HepG2 (cell line): Measurements from ENCODE around the gene SPPL3.

Experiments
- ATF1 ChIP-seq: IDR thresholded peaks from 2 replicates; pipeline ENCODE4 v1.6.1; 2016; ENCODE audit warnings: mild to moderate bottlenecking, control low read depth
- BRCA1 ChIP-seq: sonication (generic); formaldehyde crosslinking; IDR thresholded peaks from 2 replicates; pipeline ENCODE4 v1.4.0; 2020; ENCODE audit warnings: missing genetic modification reagents
- CEBPB ChIP-seq: IDR thresholded peaks from 2 replicates; pipeline ENCODE4 v1.6.1; 2011; ENCODE audit warnings: low read depth, low read length, improper control_type of control experiment, borderline replicate concordance
- CHD4 ChIP-seq: fragments of 200-600 bp; sonication (generic); IDR thresholded peaks from 2 replicates; pipeline ENCODE4 v1.7.0; 2017; ENCODE audit warnings: mild to moderate bottlenecking, low read length, borderline replicate concordance
- HOMEZ ChIP-seq: IDR thresholded peaks from 2 replicates; pipeline ENCODE4 v1.6.1; 2016; ENCODE audit warnings: low read depth
- MEIS2 ChIP-seq: sonication (generic); formaldehyde crosslinking; IDR thresholded peaks from 2 replicates; pipeline ENCODE4 v1.9.0; 2021; ENCODE audit warnings: mild to moderate bottlenecking, missing genetic modification reagents
- PRPF4 ChIP-seq: fragments of 200-400 bp; formaldehyde crosslinking; IDR thresholded peaks from 2 replicates; pipeline ENCODE4 v1.6.1; 2016; ENCODE audit warnings: low read length, low read depth; ENCODE audit not compliant: poor library complexity, severe bottlenecking
- SMAD3 ChIP-seq: sonication (generic); formaldehyde crosslinking; IDR thresholded peaks from 2 replicates; pipeline ENCODE4 v1.4.0; 2020; ENCODE audit warnings: missing genetic modification reagents
- TCF7 ChIP-seq: sonication (generic); IDR thresholded peaks from 2 replicates; pipeline ENCODE4 v1.6.1; 2016; ENCODE audit warnings: antibody characterized with exemption, low read depth
- USF2 ChIP-seq, 2 experiments: sonication (generic) in 1 of 2; formaldehyde crosslinking in 1 of 2; IDR thresholded peaks; 2 replicates each; pipeline versions ENCODE4 v1.5.1 to v1.6.1; 2011 to 2020; ENCODE audit warnings: borderline replicate concordance in 1 of 2, low read depth in 1 of 2, low read length in 1 of 2, mild to moderate bottlenecking in 1 of 2, missing genetic modification reagents in 1 of 2, moderate library complexity in 1 of 2
- TF ChIP-seq, protein P1 (sequence below): sonication (generic); formaldehyde crosslinking; IDR thresholded peaks from 2 replicates; pipeline ENCODE4 v1.8.1; 2022; ENCODE audit warnings: mild to moderate bottlenecking, missing genetic modification reagents
- TF ChIP-seq, protein P2 (sequence below): sonication (generic); formaldehyde crosslinking; IDR thresholded peaks from 2 replicates; pipeline ENCODE4 v1.9.0; 2022; ENCODE audit warnings: missing genetic modification reagents, mild to moderate bottlenecking, borderline replicate concordance
- TF ChIP-seq, protein P3 (sequence below): sonication (generic); formaldehyde crosslinking; IDR thresholded peaks from 2 replicates; pipeline ENCODE4 v1.8.0; 2022; ENCODE audit warnings: mild to moderate bottlenecking, missing genetic modification reagents

- TF ChIP-seq ATF1 (CRISPR knock-in tag): no peak
- no peak for TF ChIP-seq TCF7
- TF ChIP-seq USF2 (IDR thresholded peaks at IDR 0.05; ENCODE audit: low read depth, low read length): no peak
- TF ChIP-seq USF2 (CRISPR knock-in tag; IDR thresholded peaks at IDR 0.05; ENCODE audit: borderline replicate concordance): no peak
- no peak for TF ChIP-seq MEIS2 (CRISPR knock-in tag)
- no peak for TF ChIP-seq BRCA1
- no peak for TF ChIP-seq PRPF4
- TF ChIP-seq SMAD3 (CRISPR knock-in tag): no peak
- TF ChIP-seq HOMEZ (CRISPR knock-in tag): no peak
- TF ChIP-seq, protein P1, sequence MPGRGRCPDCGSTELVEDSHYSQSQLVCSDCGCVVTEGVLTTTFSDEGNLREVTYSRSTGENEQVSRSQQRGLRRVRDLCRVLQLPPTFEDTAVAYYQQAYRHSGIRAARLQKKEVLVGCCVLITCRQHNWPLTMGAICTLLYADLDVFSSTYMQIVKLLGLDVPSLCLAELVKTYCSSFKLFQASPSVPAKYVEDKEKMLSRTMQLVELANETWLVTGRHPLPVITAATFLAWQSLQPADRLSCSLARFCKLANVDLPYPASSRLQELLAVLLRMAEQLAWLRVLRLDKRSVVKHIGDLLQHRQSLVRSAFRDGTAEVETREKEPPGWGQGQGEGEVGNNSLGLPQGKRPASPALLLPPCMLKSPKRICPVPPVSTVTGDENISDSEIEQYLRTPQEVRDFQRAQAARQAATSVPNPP (CRISPR knock-in tag): no peak
- TF ChIP-seq, protein P2, sequence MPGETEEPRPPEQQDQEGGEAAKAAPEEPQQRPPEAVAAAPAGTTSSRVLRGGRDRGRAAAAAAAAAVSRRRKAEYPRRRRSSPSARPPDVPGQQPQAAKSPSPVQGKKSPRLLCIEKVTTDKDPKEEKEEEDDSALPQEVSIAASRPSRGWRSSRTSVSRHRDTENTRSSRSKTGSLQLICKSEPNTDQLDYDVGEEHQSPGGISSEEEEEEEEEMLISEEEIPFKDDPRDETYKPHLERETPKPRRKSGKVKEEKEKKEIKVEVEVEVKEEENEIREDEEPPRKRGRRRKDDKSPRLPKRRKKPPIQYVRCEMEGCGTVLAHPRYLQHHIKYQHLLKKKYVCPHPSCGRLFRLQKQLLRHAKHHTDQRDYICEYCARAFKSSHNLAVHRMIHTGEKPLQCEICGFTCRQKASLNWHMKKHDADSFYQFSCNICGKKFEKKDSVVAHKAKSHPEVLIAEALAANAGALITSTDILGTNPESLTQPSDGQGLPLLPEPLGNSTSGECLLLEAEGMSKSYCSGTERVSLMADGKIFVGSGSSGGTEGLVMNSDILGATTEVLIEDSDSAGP (CRISPR knock-in tag): no peak
- TF ChIP-seq CHD4: no peak
- TF ChIP-seq, protein P3, sequence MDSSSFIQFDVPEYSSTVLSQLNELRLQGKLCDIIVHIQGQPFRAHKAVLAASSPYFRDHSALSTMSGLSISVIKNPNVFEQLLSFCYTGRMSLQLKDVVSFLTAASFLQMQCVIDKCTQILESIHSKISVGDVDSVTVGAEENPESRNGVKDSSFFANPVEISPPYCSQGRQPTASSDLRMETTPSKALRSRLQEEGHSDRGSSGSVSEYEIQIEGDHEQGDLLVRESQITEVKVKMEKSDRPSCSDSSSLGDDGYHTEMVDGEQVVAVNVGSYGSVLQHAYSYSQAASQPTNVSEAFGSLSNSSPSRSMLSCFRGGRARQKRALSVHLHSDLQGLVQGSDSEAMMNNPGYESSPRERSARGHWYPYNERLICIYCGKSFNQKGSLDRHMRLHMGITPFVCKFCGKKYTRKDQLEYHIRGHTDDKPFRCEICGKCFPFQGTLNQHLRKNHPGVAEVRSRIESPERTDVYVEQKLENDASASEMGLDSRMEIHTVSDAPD (CRISPR knock-in tag): no peak
- no peak for TF ChIP-seq CEBPB
Observed at GRCh38 chr12:120858306-120859088, 45.7 kb downstream of the SPPL3 start.
